Esophagus (tissue), 2 donors: ENCODE data around the gene GYPC. TPM values are rescaled to one million over a fixed set of nuclear protein-coding genes. Genes with fewer than 3 reads are reported as not detected.

Source experiments
- H3K27ac ChIP-seq, 2 donors: one replicate each; pipeline ENCODE4 v1.5.1; 2013; ENCODE audit warnings: low read depth in 2 of 2, mild to moderate bottlenecking in 2 of 2, inconsistent platforms in 1 of 2, low read length in 1 of 2, moderate library complexity in 1 of 2
- H3K27me3 ChIP-seq, 2 donors: one replicate each; pipeline ENCODE4 v1.6.1; 2013; ENCODE audit warnings: low read length in 2 of 2, control low read depth in 1 of 2, mild to moderate bottlenecking in 1 of 2; ENCODE audit not compliant: insufficient read depth in 2 of 2, control insufficient read depth in 1 of 2
- H3K36me3 ChIP-seq, 2 donors: one replicate each; pipeline ENCODE4 v1.6.1; 2013; ENCODE audit warnings: low read length in 1 of 2; ENCODE audit not compliant: control insufficient read depth in 2 of 2, insufficient read depth in 2 of 2
- H3K4me1 ChIP-seq, 2 donors: one replicate each; pipeline ENCODE4 v1.6.1; 2013; ENCODE audit warnings: low read length in 1 of 2; ENCODE audit not compliant: control insufficient read depth in 2 of 2, insufficient read depth in 2 of 2
- H3K4me3 ChIP-seq, 2 donors: one replicate each; pipeline ENCODE4 v1.5.1; 2013; ENCODE audit warnings: low read length in 2 of 2, mild to moderate bottlenecking in 2 of 2, low read depth in 1 of 2, moderate library complexity in 1 of 2
- H3K9me3 ChIP-seq, 2 donors: one replicate each; pipeline ENCODE4 v1.6.1; 2013; ENCODE audit warnings: mild to moderate bottlenecking in 2 of 2, low read depth in 1 of 2, low read length in 1 of 2, moderate library complexity in 1 of 2; ENCODE audit not compliant: control insufficient read depth in 2 of 2, insufficient read depth in 1 of 2
- WGBS, 2 donors: extraction: QIAGEN DNeasy Blood & Tissue Kit; methylation state at CpG; one replicate each; pipeline ENCODE4 v1.1.7; 2013; 5-methylcytosine and 5-hydroxymethylcytosine counted together
- polyA plus RNA-seq, 2 donors: library from polyadenylated mRNA; stranded (reverse); fragments of 200-250 nt; gene quantifications; one replicate each; pipeline ENCODE4 v1.2.3, GENCODE V29; 2013
- donor health status: healthy with polysubstance abuse.
- donor health status: Bipolar disorder and iron deficiency.

Gene GYPC
- 10 to 100 TPM; 23.7 to 25.0 TPM for polyA plus RNA-seq

DNA sequence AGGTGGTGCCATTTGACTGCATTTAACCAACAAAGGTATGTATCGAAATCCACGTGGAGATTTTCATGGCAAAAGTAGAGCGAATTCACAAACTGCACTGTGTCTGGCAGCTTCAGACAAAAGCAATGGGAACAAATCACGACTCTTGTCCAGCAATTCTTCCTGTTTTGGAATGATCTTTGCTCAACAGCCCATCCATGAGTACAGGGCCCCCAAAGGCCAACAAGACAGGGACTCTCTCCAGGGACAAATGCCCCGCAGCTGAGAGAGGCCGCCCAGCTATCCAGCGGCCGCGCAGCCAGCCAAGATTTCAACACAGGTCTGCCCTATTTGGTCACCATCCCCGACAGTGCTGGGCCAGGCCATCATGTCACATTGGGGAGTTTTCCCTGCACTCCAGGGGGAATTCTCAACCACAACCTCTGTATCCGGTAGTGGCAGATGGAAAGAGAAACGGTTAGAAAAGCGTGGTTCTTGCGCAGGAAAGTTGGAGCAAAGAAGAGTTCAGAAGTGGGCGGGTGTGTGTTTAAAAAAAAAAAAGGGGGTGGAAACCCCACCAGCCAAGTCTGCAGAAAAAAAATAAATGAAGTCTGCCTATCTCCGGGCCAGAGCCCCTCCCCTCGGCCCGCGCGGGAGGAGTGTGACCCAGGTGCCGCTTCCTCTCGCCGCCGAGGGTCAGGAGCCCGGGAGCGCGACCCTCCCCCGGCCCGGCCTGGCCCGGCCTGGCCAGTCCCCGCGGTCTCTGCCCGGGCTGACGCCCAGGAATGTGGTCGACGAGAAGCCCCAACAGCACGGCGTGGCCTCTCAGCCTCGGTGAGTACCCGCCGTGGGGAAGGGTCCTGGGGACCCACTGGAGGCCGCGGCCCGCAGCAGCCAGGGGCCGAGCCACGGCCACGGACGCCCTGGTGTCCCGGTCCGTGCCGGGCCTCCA lies at the start of gene GYPC:
Gene GYPC (plus strand): TSS at position 659 of the 931 bp plus-strand sequence. CDS start 106 bp downstream, at position 765.
- Histone ChIP-seq H3K27me3 (no peaks in the 10 kb centered on the region), H3K4me3 (peak within 1 kb of the TSS; percentile 44 to 67), H3K9me3 (no peaks in the 10 kb centered on the region), H3K27ac (peak within 1 kb of the TSS; percentile 81 to 88), H3K4me1 (peaks cover 3 to 29% of the 10 kb centered on the region in 2 donors), H3K36me3 (no peaks in the 10 kb centered on the region)
- WGBS, 2 donors, result 8 to 9% methylated on average over 46 to 51 of the region's 51 CpGs

DNA sequence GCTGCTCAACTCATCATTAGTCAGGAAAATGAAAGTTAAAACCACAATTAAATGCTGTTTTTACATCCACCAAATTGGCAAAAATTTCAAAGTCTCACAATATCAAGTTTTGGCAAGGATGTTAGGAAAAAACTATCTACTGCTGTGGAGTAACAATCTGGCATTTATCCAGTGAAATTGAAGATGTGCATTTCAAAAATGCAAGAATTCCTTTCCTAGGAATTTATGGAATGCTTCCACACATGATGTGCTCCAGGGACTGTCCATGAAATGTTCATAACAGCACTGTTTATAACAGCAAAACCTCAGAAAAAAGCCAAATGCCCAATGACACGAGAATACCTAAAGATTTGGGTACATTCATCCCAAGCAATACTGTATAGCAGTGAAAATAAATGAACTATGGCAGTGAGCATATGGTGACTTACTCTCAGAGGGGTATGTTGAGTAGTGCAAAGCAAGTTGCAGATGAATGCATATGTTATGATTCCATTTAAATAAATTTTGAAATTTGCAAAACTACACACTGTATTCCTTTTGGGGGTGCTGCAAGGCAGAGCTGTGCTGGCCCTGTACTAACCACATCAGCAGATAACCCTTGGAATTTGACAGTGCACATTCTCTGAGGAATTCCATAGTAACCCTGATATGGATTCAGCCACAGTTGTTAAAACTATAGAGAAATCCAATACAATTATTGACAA lies 41.3 kb upstream of the GYPC start:
- H3K4me1 ChIP-seq, result no peaks in the 10 kb centered on the region
- 41 to 44% methylated on average over 1 of the region's 1 CpG for WGBS, 2 donors

DNA sequence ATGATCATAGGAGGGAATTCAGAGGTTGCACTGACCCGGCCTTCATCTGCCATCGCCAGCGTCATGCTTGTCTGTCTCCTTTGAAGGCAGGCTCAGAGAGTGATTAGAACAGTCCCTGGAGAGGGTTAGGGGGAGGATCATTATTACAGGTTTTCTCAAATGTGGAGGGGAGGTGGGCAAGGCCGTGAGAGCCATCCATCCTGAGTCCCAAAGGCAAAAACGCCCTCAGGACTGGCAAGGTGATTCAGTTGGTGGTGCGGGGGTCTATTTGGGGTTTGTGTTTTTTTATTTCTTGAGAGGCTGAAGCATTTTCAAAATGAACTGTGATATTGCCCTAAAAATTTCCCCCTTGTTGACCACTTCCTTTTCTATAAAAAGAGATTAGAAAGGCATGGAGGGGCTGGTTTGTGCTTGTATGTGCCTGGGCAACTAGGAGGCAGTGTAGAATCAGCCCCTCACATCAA lies 39.3 kb upstream of the GYPC start:
- Histone ChIP-seq H3K4me1 (no peaks in the 10 kb centered on the region), H3K9me3 (peaks cover 0 to 2% of the 10 kb centered on the region in 2 donors), H3K4me3 (no peak overlapping the region), H3K27ac (no peak overlapping the region), H3K27me3 (peaks cover 0 to 2% of the 10 kb centered on the region in 2 donors), H3K36me3 (no peaks in the 10 kb centered on the region)
- WGBS, 2 donors, result 74 to 83% methylated on average over 6 of the region's 6 CpGs

More for the DNA sequence above, 41.3 kb upstream of the GYPC start:
- Histone ChIP-seq H3K36me3 (no peaks in the 10 kb centered on the region), H3K4me3 (no peak overlapping the region), H3K27me3 (no peaks in the 10 kb centered on the region), H3K9me3 (no peaks in the 10 kb centered on the region), H3K27ac (no peak overlapping the region)

- Histone ChIP-seq H3K4me1 (no peaks in the 10 kb centered on the region), H3K36me3 (no peaks in the 10 kb centered on the region), H3K9me3 (peaks cover 0 to 3% of the 10 kb centered on the region in 2 donors), H3K27ac (no peak overlapping the region), H3K4me3 (no peak overlapping the region), H3K27me3 (peaks cover 0 to 2% of the 10 kb centered on the region in 2 donors)
- 76 to 77% methylated on average over 2 of the region's 2 CpGs for WGBS, 2 donors
These were observed 35.7 kb upstream of the GYPC start for GRCh38 chr2:126620302-126620701.

- WGBS, 2 donors, result 76 to 79% methylated on average over 3 of the region's 3 CpGs
These were observed 33.0 kb upstream of the GYPC start for GRCh38 chr2:126623000-126623399.

GRCh38 chr2:126627643-126628042 lies 28.3 kb upstream of the GYPC start:
- WGBS, 2 donors, result 66 to 71% methylated on average over 2 of the region's 2 CpGs
- Histone ChIP-seq H3K27ac (no peak overlapping the region), H3K27me3 (no peaks in the 10 kb centered on the region), H3K9me3 (no peaks in the 10 kb centered on the region), H3K4me1 (no peaks in the 10 kb centered on the region), H3K36me3 (no peaks in the 10 kb centered on the region), H3K4me3 (no peak overlapping the region)

More at GRCh38 chr2:126623000-126623399, 33.0 kb upstream of the GYPC start:
- H3K4me1 ChIP-seq, result no peaks in the 10 kb centered on the region
- no peak overlapping the region for H3K27ac ChIP-seq
- H3K36me3 ChIP-seq, result no peaks in the 10 kb centered on the region
- peaks cover 0 to 3% of the 10 kb centered on the region in 2 donors for H3K9me3 ChIP-seq
- H3K27me3 ChIP-seq, result peaks cover 0 to 2% of the 10 kb centered on the region in 2 donors
- no peak overlapping the region for H3K4me3 ChIP-seq

DNA sequence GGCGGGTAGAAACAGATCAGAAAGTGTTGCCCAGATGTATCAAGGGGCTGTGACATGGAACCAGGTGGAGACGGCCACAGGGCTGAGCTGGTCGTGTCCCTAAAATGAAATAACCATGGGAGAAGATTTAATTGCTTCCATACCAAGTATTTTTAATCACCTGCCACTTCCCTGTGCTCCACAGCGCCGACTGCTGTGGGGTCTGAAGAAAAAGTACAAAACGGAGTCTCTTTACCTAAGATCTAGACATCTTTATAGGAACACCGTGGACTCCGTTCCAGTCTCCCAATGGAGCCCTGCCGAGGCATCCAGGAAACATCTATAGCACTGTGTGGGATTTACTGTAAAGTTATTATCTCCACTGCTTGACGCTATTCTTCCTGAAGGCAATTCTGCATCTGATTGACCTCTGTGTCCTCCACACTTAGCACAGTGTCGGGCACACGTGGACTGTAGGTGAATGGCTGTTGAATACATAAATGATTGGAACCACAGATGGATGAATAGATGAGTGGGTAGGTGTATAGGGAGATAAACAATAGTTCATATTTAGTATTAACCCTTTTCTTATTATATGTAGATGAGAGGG lies 21.6 kb upstream of the GYPC start:
- Histone ChIP-seq H3K4me3 (no peak overlapping the region), H3K27me3 (no peaks in the 10 kb centered on the region), H3K4me1 (peaks cover 0 to 4% of the 10 kb centered on the region in 2 donors), H3K27ac (no peak overlapping the region), H3K9me3 (no peaks in the 10 kb centered on the region), H3K36me3 (no peaks in the 10 kb centered on the region)
- WGBS, 2 donors, result 36 to 44% methylated on average over 12 of the region's 12 CpGs

DNA sequence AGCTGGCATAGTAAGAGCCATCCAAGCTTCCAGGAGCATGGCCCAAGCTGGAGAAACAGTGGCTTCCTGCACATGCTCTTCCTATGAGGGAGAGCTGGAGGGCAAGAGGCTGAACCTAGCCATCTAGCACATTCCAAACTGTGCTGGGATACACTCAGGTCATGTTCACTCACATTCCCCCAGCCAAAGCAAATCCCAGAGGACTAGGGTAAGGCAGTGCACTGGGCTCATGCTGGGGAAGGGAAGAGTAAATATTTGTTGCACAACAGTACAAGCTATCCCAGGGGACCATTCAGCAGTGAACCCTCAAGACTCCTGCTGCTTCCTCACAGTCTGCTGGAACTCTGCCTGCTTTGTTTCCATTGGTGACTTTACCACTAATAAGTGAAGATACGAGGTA lies 20.7 kb upstream of the GYPC start:
- 35 to 48% methylated on average over 1 of the region's 1 CpG for WGBS, 2 donors
- peaks cover 0 to 4% of the 10 kb centered on the region in 2 donors for H3K4me1 ChIP-seq
- no peaks in the 10 kb centered on the region for H3K27me3 ChIP-seq
- no peaks in the 10 kb centered on the region for H3K9me3 ChIP-seq
- H3K4me3 ChIP-seq, result no peak overlapping the region
- no peaks in the 10 kb centered on the region for H3K36me3 ChIP-seq
- no peak overlapping the region for H3K27ac ChIP-seq

DNA sequence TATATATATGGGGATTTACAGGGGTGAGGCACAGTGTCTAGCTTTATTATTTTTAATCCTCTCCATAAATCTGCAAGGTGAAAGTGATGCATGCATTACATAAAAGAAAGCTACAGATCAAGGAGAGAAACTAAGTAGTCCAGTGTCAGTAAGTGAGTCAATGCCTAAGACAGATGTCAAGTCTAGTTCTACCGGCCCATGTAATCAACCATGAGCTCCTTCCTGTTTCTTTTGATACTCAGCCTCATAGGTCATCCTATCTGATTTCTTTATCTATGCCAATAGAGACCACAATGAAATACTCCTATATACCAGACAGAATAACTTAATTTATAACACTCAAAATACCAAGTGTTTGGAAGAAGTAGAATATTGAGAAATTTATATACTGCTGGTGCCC lies 20.2 kb upstream of the GYPC start:
- Histone ChIP-seq H3K36me3 (no peaks in the 10 kb centered on the region), H3K27ac (no peak overlapping the region), H3K9me3 (no peaks in the 10 kb centered on the region), H3K4me1 (peaks cover 0 to 4% of the 10 kb centered on the region in 2 donors), H3K27me3 (no peaks in the 10 kb centered on the region), H3K4me3 (no peak overlapping the region)
- WGBS, 2 donors, result 42 to 46% methylated on average over 1 of the region's 1 CpG
